Activated T-cell treated with anti-CD3 and anti-CD28 coated beads, Interleukin-2, amount 50 U/mL, for 48 hours (primary cell): ENCODE measurements around the gene THSD4.
A peak's percentile ranks its signal among the peaks of the same experiment; 100 is the strongest.

Source experiments
- DNase-seq, 2 experiments: peaks; one replicate each; pipeline ENCODE4 v3.0.0-alpha.2; 2020

The THSD4 gene

DNA sequence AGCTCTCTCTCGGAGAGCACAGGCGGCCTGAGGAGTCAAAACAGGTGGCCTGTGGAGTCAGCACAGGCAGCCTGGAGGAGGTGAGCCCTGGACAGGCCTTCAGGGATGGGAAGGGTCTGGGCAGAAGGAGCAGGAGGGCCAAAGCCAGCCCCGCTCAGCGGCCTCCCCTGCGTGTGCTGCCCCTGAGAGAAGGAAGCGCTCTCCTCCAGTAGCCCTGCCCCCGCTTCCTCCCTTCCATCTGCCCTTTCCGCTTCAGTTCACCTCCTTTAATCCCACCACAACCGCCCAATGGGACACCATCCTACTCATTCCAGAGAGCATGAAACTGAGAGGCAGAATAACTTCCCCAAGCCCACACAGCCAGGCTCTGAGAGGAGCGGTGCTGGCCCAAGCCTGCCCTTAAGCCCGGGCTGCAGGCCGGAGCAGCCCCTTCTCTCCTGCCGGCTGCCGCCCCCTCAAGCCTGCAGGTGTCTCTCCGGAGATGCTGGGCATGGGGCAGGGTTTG is 691.9 kb downstream of the THSD4 start:
- DNase-seq = no peak

GRCh38 chr15:71807691-71808091 is 692.4 kb downstream of the THSD4 start:
- no peak for DNase-seq

DNA sequence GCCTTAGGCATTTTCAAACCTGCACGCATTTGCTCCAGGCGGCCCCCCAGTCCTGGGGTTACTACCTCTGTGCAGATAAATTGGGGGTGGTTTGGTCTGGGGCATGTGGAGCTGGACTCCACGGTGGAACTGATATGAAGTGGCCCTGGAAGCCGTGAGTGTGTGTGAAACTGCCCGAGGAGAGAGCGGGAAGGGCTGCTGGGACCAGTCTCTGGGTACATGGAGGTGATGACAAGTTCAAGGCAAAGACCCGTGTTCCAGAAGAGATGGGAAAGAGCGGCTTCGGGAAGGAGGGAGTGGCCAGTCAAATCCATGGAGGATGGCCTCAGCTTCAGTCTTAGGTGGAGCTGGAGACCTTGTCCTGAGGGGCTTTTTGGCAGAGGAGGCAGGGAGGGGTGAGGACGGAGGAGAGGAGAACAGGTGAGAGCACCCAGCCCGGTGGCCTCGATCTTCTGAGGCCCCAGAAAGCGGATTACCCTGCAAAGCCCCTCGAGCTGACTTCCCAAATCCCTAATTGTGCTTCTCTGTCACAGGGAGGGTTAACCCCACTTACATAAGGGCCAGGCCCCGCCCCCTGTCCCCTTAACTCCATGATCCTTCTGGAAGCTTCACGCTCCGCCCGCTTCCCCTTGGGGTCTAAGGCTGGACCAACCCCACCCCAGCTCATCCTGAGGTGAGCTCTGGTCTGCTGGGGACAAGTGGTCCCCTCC is 693.2 kb downstream of the THSD4 start:
- DNase-seq = peak in 1 of 2 experiments; percentile 7

DNA sequence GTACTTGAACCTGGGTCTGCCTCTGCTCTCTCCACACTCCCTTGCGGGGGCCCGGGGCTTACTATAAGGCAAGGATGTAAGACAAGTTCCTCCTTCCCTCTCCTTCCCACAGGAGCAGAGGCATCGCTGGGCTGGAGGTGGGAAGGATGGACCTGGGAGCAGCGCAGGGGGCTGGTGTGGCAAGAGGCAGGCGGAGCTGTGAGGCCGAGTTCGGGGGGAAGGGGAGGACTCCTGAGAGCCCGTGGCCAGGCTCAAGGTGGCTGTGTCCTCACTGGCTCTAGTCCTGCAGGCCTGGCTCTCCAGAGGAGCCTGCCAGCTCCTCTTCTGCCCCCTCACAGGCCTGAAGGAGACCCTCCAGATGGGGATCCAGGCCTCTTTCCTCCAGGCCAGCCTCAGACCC is 694.1 kb downstream of the THSD4 start:
- peak in 1 of 2 experiments; percentile 7 for DNase-seq

DNA sequence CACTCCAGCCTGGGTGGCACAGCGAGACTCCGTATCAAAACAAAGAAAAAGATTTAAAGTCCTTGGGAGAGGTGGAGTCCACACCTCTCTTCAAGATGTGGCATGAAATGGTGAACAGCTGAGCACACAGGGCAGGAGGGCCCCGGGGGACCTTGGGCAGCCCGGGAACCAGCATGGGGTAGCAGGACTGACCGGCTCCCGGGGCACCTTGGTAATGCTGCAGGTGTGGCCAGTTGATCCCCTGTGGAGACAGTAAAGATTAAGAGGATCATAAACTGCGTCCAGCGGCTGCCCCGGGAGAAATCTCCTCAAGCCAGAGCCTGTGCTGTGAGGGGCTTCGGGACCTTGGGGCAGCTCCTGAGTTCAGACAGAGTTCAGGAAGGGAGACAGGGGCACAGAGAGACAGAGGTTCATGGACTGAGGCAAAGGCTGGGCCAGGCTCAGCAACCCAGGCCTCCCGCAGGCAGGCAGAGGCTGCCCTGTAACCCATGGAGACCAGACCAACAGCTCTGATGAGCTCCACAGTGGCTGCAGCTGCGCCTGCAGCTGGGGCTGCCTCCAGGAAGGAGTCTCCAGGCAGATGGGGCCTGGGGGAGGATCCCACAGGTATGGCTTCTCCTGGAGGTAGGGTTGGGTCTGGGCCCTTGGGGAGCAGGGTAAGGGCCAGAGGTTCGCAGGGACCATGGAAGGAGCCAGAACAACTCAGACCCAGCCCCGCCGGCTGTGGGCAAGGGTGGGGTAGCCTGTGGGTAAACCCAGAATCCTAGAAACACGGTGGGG is 695.2 kb downstream of the THSD4 start, which contains the start of gene NR2E3:
Gene NR2E3 (plus strand): TSS at position 299 of the 780 bp plus-strand sequence. CDS start 190 bp downstream, at position 489.
- DNase-seq = no peak

DNA sequence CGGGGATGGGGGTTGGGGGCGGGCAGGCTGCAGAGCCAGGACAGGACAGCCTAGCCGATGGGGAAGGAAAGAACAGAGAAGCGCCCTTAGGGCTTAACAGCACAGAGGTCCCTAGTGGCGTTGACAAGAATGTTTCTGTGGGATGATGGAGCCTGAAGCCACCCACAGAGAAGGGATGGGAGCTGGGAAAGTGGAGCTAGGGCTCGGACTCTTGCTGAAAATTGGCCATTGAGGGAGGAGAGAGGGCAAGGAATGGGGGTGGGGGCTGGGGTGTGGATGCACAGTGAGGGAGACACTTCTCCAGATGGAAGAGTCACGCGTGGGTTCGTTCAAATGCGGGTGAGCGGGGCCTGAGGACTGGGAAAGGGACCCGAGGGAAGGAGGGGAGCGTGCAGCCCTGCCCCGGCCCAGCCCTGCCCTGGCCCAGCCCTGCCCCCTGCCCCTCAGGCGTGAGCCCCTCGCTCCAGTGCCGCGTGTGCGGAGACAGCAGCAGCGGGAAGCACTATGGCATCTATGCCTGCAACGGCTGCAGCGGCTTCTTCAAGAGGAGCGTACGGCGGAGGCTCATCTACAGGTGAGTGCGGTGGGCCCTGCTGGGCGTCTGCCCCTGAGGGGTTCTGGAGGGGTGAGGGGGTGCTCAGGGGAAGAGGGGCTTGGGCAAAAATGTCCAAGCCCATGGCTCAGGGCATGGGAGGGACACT is 695.9 kb downstream of the THSD4 start:
- DNase-seq = no peak

GRCh38 chr15:71811752-71812735 is 696.8 kb downstream of the THSD4 start:
- no peak for DNase-seq

DNA sequence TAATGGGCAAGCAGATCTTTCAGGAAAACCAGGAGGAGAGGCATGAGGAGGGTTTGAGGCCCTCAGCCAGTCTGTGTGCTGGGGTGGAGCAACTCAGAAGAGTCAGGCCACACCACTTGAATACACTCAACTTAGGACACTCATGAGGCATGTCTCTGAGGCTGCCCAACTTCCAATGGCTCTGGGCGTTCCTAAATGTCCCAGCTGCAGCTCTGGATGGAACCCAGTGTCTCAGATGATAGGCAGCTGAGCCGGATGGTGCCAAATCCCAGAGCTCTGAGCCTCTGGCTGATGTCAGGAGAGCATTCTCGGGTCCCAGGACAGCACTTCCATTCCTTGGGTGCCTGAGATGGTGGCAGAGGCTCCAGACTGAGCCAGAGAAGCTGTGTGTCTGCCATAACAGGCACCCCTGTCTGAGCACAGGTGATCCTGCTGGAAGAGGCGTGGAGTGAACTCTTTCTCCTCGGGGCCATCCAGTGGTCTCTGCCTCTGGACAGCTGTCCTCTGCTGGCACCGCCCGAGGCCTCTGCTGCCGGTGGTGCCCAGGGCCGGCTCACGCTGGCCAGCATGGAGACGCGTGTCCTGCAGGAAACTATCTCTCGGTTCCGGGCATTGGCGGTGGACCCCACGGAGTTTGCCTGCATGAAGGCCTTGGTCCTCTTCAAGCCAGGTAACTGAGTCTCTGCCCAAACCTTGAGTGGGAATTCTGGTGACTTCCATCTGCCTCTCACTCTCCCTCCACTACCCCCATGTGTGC is 697.9 kb downstream of the THSD4 start:
- DNase-seq = peak in 1 of 2 experiments; percentile 6

DNA sequence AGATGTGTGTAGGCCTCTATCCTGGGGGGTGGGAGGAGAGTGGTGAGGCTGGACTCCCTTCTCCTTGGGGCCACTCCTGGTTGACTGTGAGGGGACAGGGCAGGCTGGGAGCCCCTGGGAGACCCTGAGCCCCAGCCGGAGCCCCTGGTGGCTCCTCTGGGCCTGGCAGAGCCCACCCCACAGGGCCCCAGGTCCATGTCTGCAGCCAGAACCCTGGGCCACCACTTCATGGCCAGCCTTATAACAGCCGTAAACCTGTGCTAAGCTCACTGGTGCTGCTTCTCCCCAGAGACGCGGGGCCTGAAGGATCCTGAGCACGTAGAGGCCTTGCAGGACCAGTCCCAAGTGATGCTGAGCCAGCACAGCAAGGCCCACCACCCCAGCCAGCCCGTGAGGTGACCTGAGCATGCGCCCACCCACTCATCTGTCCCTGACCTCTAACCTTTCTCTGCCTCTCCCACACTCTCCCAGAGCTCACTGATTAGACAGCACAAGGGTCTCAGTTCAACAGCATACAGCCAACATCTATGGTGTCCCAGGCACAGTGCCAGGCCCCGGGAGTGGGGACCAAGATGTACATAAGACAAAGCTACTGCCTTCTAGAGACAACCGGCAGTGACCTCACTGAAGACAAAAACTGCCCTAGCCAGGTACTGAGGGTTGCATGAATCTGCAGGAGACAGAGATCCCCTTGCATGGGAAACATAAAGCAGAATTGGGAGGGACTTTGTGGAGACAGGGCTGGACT is 698.6 kb downstream of the THSD4 start:
- DNase-seq = no peak

DNA sequence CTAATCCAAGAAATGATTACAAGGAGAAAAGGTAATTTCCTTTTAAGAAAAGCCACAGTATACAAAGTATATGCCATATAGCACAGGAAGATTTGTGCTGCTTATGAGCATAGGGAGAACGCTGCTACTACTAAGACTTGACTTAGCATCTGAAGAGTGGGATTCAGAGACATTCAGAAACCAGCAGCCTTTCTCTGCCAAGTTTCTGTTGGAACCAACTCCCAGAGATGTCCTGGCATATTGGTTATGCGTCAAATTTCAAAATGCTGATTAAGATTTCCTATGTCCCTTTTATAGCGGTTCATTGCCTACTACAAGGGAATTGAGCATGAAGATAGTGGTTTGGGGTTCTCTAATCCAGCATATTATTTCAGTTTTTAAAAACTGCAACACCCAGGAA is 700.0 kb downstream of the THSD4 start:
- DNase-seq = no peak

GRCh38 chr15:71817351-71817750 is 702.1 kb downstream of the THSD4 start:
- DNase-seq = no peak

GRCh38 chr15:71820127-71820526 is 704.9 kb downstream of the THSD4 start:
- no peak for DNase-seq

- no peak for DNase-seq
Measured at GRCh38 chr15:71821547-71822129, 706.4 kb downstream of the THSD4 start.

DNA sequence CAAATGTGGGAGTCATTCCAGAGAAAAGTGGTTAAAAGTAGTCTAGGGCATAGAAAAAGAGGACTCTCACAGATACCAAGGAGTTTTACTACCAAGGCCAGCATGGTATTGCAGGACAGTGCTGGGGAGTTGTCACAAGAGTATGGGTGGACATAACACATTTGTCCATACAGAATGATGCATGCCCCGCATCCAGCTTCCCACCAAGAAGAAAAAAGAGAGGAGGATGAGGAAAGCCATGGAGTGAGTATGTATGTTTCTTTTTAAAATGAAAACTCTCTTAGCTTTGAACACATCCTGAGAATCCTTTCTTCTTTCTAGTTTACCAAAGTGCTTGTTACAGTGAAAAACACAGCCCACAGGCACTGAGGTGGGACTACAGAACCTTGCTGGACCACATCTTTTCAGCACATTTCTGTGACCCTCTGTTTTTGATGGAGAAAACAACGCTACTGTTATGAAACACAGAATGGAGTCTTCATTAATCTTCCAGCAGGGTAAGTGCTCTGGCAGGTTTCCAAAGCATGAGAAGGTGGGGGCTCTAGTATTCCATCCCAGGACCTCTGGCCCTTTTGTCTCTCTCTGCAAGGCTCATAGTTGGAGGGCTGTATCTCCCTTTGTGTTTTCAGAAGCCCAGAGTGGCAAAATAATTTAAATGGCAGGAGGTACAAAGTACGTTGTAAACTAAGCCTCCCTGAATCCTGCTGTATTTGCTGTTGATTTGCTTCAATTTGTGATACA is 707.8 kb downstream of the THSD4 start:
- no peak for DNase-seq

GRCh38 chr15:71823801-71824200 is 708.5 kb downstream of the THSD4 start:
- DNase-seq = no peak

DNA sequence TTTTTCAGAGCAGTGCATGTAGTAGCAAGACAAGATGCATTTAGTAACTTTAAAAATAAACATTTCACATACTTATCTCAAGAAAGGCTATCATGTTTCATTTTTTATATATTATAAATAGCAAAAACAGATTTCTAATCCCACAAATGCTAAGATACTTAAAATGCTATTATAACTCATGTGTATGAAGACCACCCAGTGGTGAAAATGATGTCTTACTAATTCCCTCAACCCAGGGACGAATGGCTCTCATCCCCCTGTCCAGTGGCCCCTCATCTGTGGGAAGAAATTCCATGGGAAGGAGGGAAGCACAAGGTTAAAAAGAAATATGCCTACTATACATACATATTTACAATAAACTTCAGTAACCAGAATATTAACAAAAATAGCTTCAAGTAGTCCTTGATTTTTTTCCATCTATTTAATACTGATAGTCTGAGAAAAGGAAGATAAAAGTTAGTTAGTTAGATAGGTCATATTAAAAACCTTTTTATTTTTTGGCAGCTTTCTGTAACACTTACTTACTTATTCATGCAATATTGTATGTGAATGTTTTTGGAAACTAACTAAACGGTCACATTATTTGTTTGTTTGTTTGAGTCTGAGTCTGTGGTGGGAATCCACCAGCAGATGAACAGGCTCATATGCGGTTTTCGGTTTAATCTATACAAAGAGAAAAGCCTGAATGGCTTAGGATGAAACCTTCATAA is 709.9 kb downstream of the THSD4 start:
- no peak for DNase-seq

DNA sequence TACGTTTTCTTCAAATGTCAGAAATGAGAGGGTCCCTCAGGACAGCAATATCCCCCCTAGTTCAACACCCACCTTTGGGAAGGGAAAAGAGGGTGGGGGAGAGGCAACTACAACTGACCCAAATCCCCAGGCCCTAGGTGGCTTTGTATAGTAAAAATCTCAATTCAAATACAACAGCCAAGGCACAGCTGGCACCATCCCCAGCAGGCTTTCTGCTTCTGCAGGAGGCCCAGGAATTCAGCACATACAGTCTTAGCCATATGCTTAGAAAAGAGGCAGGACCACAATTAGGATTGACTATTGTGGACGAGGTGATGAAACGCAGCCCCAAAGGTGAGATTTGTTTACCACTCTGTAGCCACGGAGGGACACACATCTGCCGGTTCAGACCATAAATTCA is 710.9 kb downstream of the THSD4 start:
- no peak for DNase-seq

- DNase-seq = no peak
Measured at GRCh38 chr15:71830981-71831380, 715.7 kb downstream of the THSD4 start.
